Esophagus squamous epithelium (tissue), 5 donors: ENCODE measurements around the gene ALOXE3. TPM values are rescaled to one million over a fixed set of nuclear protein-coding genes. Genes with fewer than 3 reads are reported as not detected.
"Not testable (repeated sequence)": the region's sequence is repeated elsewhere in the genome, so short reads cannot be mapped to it uniquely, and the experiment has no call there.

Source experiments
- DNase-seq: peaks from one replicate; lab custom pipeline; 2025; lab: John Stamatoyannopoulos, UW
- H3K27ac ChIP-seq, 4 donors: fragments of 200-600 bp; sonication (generic); one replicate each; pipeline ENCODE4 v1.5.1; 2016 to 2019; ENCODE audit warnings: mild to moderate bottlenecking in 1 of 4
- H3K27me3 ChIP-seq, 4 donors: fragments of 200-600 bp; sonication (generic); 1 replicate in 3 of 4; 2 replicates in 1 of 4; pipeline versions ENCODE4 v1.5.1 to v1.6.0; 2017 to 2021; ENCODE audit warnings: antibody characterized with exemption in 1 of 4
- H3K36me3 ChIP-seq, 3 donors: fragments of 200-600 bp; sonication (generic); one replicate each; pipeline ENCODE4 v1.5.1; 2016 to 2019
- H3K4me1 ChIP-seq, 3 donors: fragments of 200-600 bp; sonication (generic); one replicate each; pipeline ENCODE4 v1.5.1; 2017 to 2019
- H3K4me3 ChIP-seq, 4 donors: fragments of 200-600 bp; sonication (generic); 1 replicate in 3 of 4; 2 replicates in 1 of 4; pipeline ENCODE4 v1.5.1; 2016 to 2019; ENCODE audit warnings: mild to moderate bottlenecking in 2 of 4, moderate library complexity in 1 of 4
- H3K9me3 ChIP-seq, 3 donors: fragments of 200-600 bp; sonication (generic); one replicate each; pipeline ENCODE4 v1.5.1; 2016 to 2019
- CTCF ChIP-seq, 6 experiments: fragments of 450-650 bp in 4 of 6; fragments of 200-600 bp in 2 of 6; sonication (generic) in 2 of 6; IDR thresholded peaks; one replicate each; pipeline ENCODE4 v1.5.1; 2016 to 2019; ENCODE audit warnings: antibody characterized with exemption in 6 of 6, mild to moderate bottlenecking in 4 of 6, moderate library complexity in 4 of 6
- POLR2A ChIP-seq, 4 donors: fragments of 450-650 bp; IDR thresholded peaks; one replicate each; pipeline ENCODE4 v1.6.1; 2017; ENCODE audit warnings: antibody characterized with exemption in 4 of 4, mild to moderate bottlenecking in 4 of 4, moderate library complexity in 3 of 4
- WGBS, 2 donors: methylation state at CpG; one replicate each; pipeline ENCODE4 v1.1.5; 2018; 5-methylcytosine and 5-hydroxymethylcytosine counted together
- intact Hi-C: fragments of 100-400 bp; cut with DNase I; formaldehyde crosslinking; loops from one replicate; pipeline ENCODE4 v1.15.0; 2022
- total RNA-seq, 4 donors: library from RNA; depleted of rRNA; stranded (reverse); fragments of >200 nt; gene quantifications; one replicate each; pipeline ENCODE4 v1.1.0, GENCODE V29; 2016
- donor health status: DM: yes; HTN: yes; CAD: no.

Gene ALOXE3
- total RNA-seq, 4 donors from 2014 or later, result 0.30 to 8.8 (median 2.2) TPM; not detected in 1

- no peaks in the 10 kb centered on the region for H3K36me3 ChIP-seq
- 28 to 50% methylated on average over 3 to 5 of the region's 6 CpGs for WGBS, 2 donors
- TF ChIP-seq POLR2A (IDR thresholded peaks at IDR 0.05), result no peak
- no peak for TF ChIP-seq CTCF (IDR thresholded peaks at IDR 0.05)
- DNase-seq, result no peak
- H3K27ac ChIP-seq, result no peak overlapping the region
- H3K4me1 ChIP-seq, result peaks cover 4 to 49% (median 11%) of the 10 kb centered on the region in 3 donors
- H3K9me3 ChIP-seq, result no peaks in the 10 kb centered on the region
- intact Hi-C loops, result no loop called here
- H3K4me3 ChIP-seq, result no peak overlapping the region
- H3K27me3 ChIP-seq, result peaks cover 0 to 63% (median 13%) of the 10 kb centered on the region in 4 donors
These were observed 53.7 kb downstream of the ALOXE3 start for GRCh38 chr17:8064561-8065019.

- no peaks in the 10 kb centered on the region for H3K36me3 ChIP-seq
- DNase-seq, result no peak
- H3K4me1 ChIP-seq, result peaks cover 4 to 42% (median 6%) of the 10 kb centered on the region in 3 donors
- H3K27me3 ChIP-seq, result peaks cover 0 to 69% (median 16%) of the 10 kb centered on the region in 4 donors
- H3K9me3 ChIP-seq, result no peaks in the 10 kb centered on the region
- 12 to 27% methylated on average over 11 of the region's 28 CpGs for WGBS, 2 donors
- no peak overlapping the region for H3K4me3 ChIP-seq
- intact Hi-C loops, result no loop called here
- no peak for TF ChIP-seq POLR2A (IDR thresholded peaks at IDR 0.05)
- TF ChIP-seq CTCF (IDR thresholded peaks at IDR 0.05), result no peak
- no peak overlapping the region for H3K27ac ChIP-seq
These were observed 54.4 kb downstream of the ALOXE3 start for GRCh38 chr17:8063761-8064534.

GRCh38 chr17:8062807-8063483 lies 55.4 kb downstream of the ALOXE3 start:
- Histone ChIP-seq H3K4me1 (peaks cover 4 to 40% (median 8%) of the 10 kb centered on the region in 3 donors), H3K27me3 (peaks cover 0 to 79% (median 17%) of the 10 kb centered on the region in 4 donors), H3K27ac (no peak overlapping the region), H3K36me3 (no peaks in the 10 kb centered on the region), H3K9me3 (no peaks in the 10 kb centered on the region), H3K4me3 (peak overlapping the region in 3 of 4 donors; percentile 15 to 22 (median 17))
- no peak for TF ChIP-seq POLR2A (IDR thresholded peaks at IDR 0.05)
- intact Hi-C loops, result no loop called here
- 19 to 23% methylated on average over 15 of the region's 15 CpGs for WGBS, 2 donors
- DNase-seq, result no peak

GRCh38 chr17:8062435-8062806 lies 55.9 kb downstream of the ALOXE3 start:
- WGBS, 2 donors, result 9 to 17% methylated on average over 8 of the region's 8 CpGs
- no peak for TF ChIP-seq CTCF (IDR thresholded peaks at IDR 0.05)
- TF ChIP-seq POLR2A (IDR thresholded peaks at IDR 0.05), result no peak
- DNase-seq, result no peak
- peaks cover 4 to 44% (median 9%) of the 10 kb centered on the region in 3 donors for H3K4me1 ChIP-seq
- peaks cover 0 to 84% (median 17%) of the 10 kb centered on the region in 4 donors for H3K27me3 ChIP-seq
- intact Hi-C loops, result no loop called here
- no peaks in the 10 kb centered on the region for H3K9me3 ChIP-seq
- H3K4me3 ChIP-seq, result peak overlapping the region in 3 of 4 donors; percentile 15 to 22 (median 17)
- H3K36me3 ChIP-seq, result no peaks in the 10 kb centered on the region
- no peak overlapping the region for H3K27ac ChIP-seq

GRCh38 chr17:8061851-8062250 lies 56.5 kb downstream of the ALOXE3 start:
- WGBS, 2 donors, result 50 to 62% methylated on average over 8 of the region's 8 CpGs
- H3K4me3 ChIP-seq, H3K9me3 ChIP-seq, H3K36me3 ChIP-seq, DNase-seq, intact Hi-C loops, H3K27ac ChIP-seq: not testable (repeated sequence)
- peaks cover 0 to 90% (median 17%) of the 10 kb centered on the region in 4 donors for H3K27me3 ChIP-seq
- peaks cover 4 to 42% (median 9%) of the 10 kb centered on the region in 3 donors for H3K4me1 ChIP-seq

GRCh38 chr17:8060274-8060673 lies 58.0 kb downstream of the ALOXE3 start:
- TF ChIP-seq CTCF (IDR thresholded peaks at IDR 0.05) (peak; percentile 69 to 85 (median 79)), POLR2A (IDR thresholded peaks at IDR 0.05) (no peak)
- Histone ChIP-seq H3K36me3 (no peaks in the 10 kb centered on the region), H3K27ac (no peak overlapping the region), H3K4me3 (no peak overlapping the region), H3K27me3 (peaks cover 0 to 100% (median 17%) of the 10 kb centered on the region in 4 donors), H3K4me1 (peaks cover 4 to 47% (median 15%) of the 10 kb centered on the region in 3 donors), H3K9me3 (no peaks in the 10 kb centered on the region)
- DNase-seq, result no peak
- WGBS, 2 donors, result 4 to 8% methylated on average over 10 of the region's 10 CpGs
- intact Hi-C loops, result no loop called here
